Trophoblast cell (in vitro differentiated cells and primary cell): ENCODE data around the gene GLOD5.
"Not testable (repeated sequence)": the region's sequence is repeated elsewhere in the genome, so short reads cannot be mapped to it uniquely, and the experiment has no call there.

Source experiments
- DNase-seq, 2 donors: peaks; one replicate each; pipeline ENCODE4 v3.0.0-alpha.2; 2016
- H2AFZ ChIP-seq: 2 replicates; pipeline ENCODE4 v1.6.1; 2013; ENCODE audit warnings: low read length, moderate library complexity, mild to moderate bottlenecking; ENCODE audit not compliant: insufficient read depth, poor library complexity
- H2AK5ac ChIP-seq: 2 replicates; pipeline ENCODE4 v1.6.1; 2013; ENCODE audit warnings: mild to moderate bottlenecking, low read length
- H2BK120ac ChIP-seq: 2 replicates; pipeline ENCODE4 v1.6.1; 2013; ENCODE audit warnings: low read length, mild to moderate bottlenecking, moderate library complexity; ENCODE audit not compliant: insufficient read depth, poor library complexity
- H2BK12ac ChIP-seq: 2 replicates; pipeline ENCODE4 v1.6.1; 2013; ENCODE audit warnings: mild to moderate bottlenecking, low read length, moderate library complexity
- H2BK5ac ChIP-seq: 2 replicates; pipeline ENCODE4 v1.6.1; 2013; ENCODE audit warnings: low read length, low read depth, moderate library complexity, mild to moderate bottlenecking; ENCODE audit not compliant: poor library complexity
- H3K14ac ChIP-seq: 2 replicates; pipeline ENCODE4 v1.6.1; 2013; ENCODE audit warnings: mild to moderate bottlenecking, low read length
- H3K18ac ChIP-seq: 2 replicates; pipeline ENCODE4 v1.6.1; 2013; ENCODE audit warnings: mild to moderate bottlenecking, low read length
- H3K23ac ChIP-seq: 2 replicates; pipeline ENCODE4 v1.6.1; 2013; ENCODE audit warnings: low read length
- H3K27ac ChIP-seq: 2 replicates; pipeline ENCODE4 v1.5.1; 2013; ENCODE audit warnings: low read depth, mild to moderate bottlenecking, inconsistent platforms, low read length, moderate library complexity
- H3K27me3 ChIP-seq: 2 replicates; pipeline ENCODE4 v1.6.1; 2013; ENCODE audit warnings: inconsistent platforms, mild to moderate bottlenecking, low read length, moderate library complexity; ENCODE audit not compliant: insufficient read depth
- H3K36me3 ChIP-seq, 2 experiments: 1 replicate in 1 of 2; 2 replicates in 1 of 2; pipeline ENCODE4 v1.6.1; 2013; ENCODE audit warnings: low read length in 2 of 2, mild to moderate bottlenecking in 2 of 2, moderate library complexity in 1 of 2; ENCODE audit not compliant: insufficient read depth in 2 of 2, control insufficient read depth in 1 of 2
- H3K4ac ChIP-seq: 2 replicates; pipeline ENCODE4 v1.6.1; 2013; ENCODE audit warnings: low read depth, mild to moderate bottlenecking, low read length, moderate library complexity
- H3K4me1 ChIP-seq, 2 experiments: 1 replicate in 1 of 2; 2 replicates in 1 of 2; pipeline ENCODE4 v1.6.1; 2013; ENCODE audit warnings: low read length in 2 of 2, mild to moderate bottlenecking in 2 of 2, moderate library complexity in 1 of 2; ENCODE audit not compliant: insufficient read depth in 2 of 2, control insufficient read depth in 1 of 2
- H3K4me2 ChIP-seq: 2 replicates; pipeline ENCODE4 v1.6.1; 2013; ENCODE audit warnings: inconsistent platforms, mild to moderate bottlenecking, low read length, moderate library complexity
- H3K4me3 ChIP-seq: 2 replicates; pipeline ENCODE4 v1.5.1; 2013; ENCODE audit warnings: mild to moderate bottlenecking, low read depth, low read length, inconsistent platforms
- H3K79me1 ChIP-seq: one replicate; pipeline ENCODE4 v1.6.1; 2013; ENCODE audit warnings: low read length
- H3K79me2 ChIP-seq: 2 replicates; pipeline ENCODE4 v1.6.1; 2013; ENCODE audit warnings: low read length, mild to moderate bottlenecking; ENCODE audit not compliant: control insufficient read depth, insufficient read depth, poor library complexity
- H3K9ac ChIP-seq: 2 replicates; pipeline ENCODE4 v1.6.1; 2013; ENCODE audit warnings: mild to moderate bottlenecking, low read length
- H3K9me3 ChIP-seq: 2 replicates; pipeline ENCODE4 v1.6.1; 2013; ENCODE audit warnings: low read depth, mild to moderate bottlenecking, control low read depth, inconsistent platforms, low read length; ENCODE audit not compliant: insufficient read depth
- H4K12ac ChIP-seq: 2 replicates; pipeline ENCODE4 v1.6.1; 2013; ENCODE audit warnings: low read depth, mild to moderate bottlenecking, low read length, moderate library complexity
- H4K8ac ChIP-seq: 2 replicates; pipeline ENCODE4 v1.6.1; 2013; ENCODE audit warnings: low read depth, mild to moderate bottlenecking, low read length, moderate library complexity
- H4K91ac ChIP-seq: one replicate; pipeline ENCODE4 v1.6.1; 2013; ENCODE audit warnings: low read depth, mild to moderate bottlenecking, low read length, moderate library complexity
- WGBS: extraction: QIAGEN DNeasy Blood & Tissue Kit; methylation state at CpG from one replicate; pipeline ENCODE4 v1.1.7; 2013; ENCODE audit warnings: missing lambda C conversion rate; ENCODE audit not compliant: insufficient read length, insufficient coverage; ENCODE audit errors: extremely low coverage; 5-methylcytosine and 5-hydroxymethylcytosine counted together

The GLOD5 gene

DNA sequence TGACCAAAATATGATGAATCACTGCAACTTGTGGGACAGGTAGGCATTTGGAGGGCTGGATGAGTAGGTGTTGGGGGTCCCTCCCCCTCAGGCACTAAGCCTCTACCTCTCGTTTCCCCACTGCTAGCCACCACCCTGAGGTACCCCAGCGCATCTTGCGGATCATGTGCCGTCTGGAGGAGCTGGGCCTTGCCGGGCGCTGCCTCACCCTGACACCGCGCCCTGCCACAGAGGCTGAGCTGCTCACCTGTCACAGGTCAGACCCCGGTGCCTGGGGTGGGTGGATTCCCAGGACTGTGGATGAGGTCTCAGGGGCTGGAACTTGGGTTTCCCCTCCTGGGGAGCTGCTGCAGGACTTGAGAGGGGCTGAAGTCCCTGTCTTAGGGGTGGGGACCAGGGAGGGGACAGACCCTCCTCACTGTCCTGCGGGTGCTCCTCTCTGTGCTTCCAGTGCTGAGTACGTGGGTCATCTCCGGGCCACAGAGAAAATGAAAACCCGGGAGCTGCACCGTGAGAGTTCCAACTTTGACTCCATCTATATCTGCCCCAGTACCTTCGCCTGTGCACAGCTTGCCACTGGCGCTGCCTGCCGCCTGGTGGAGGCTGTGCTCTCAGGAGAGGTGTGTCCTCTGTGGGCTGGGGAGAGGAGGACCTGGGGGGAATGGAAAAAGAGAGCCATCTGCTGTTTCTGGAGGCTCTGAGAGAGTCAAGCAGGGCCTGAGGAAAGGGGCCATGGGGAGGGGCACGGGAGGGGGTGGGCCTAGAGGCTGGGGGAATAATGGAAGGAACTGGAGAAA is 54.7 kb downstream of the GLOD5 start:
- Histone ChIP-seq H3K9me3 (no peaks in the 10 kb centered on the region), H2AK5ac (no peak overlapping the region), H3K27me3 (no peaks in the 10 kb centered on the region), H2BK120ac (no peak overlapping the region), H3K27ac (no peak overlapping the region), H2BK5ac (no peak overlapping the region), H4K8ac (no peak overlapping the region), H3K79me1 (no peaks in the 10 kb centered on the region), H3K4me2 (no peak overlapping the region), H4K12ac (no peak overlapping the region), H3K14ac (no peak overlapping the region), H2BK12ac (no peak overlapping the region), H3K79me2 (no peaks in the 10 kb centered on the region), H4K91ac (no peak overlapping the region), H3K18ac (no peak overlapping the region), H3K4ac (no peak overlapping the region), H3K23ac (no peak overlapping the region), H3K4me1 (no peaks in the 10 kb centered on the region), H2AFZ (no peak overlapping the region), H3K9ac (no peak overlapping the region), H3K4me3 (no peak overlapping the region), H3K36me3 (peaks cover 48 to 54% of the 10 kb centered on the region in 2 experiments)
- no CpG with 5 or more reads among the region's 18 CpGs for WGBS
- DNase-seq, result no peak

DNA sequence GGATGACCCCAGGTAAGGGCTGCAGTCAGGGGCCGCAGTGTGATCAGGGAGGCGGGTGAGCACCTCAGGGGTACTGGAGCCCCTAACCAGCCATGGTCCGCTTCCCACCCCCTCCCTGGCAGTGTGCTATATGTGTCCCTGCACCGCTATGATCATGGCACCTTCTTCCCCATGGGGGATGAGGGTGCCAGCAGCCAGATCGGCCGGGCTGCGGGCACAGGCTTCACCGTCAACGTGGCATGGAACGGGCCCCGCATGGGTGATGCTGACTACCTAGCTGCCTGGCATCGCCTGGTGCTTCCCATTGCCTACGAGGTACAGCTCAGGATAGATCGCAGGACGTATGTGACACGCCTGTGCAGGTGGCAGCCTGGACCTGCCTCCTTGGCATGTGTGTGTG is 56.6 kb downstream of the GLOD5 start:
- no peaks in the 10 kb centered on the region for H3K79me1 ChIP-seq
- H4K8ac ChIP-seq, result no peak overlapping the region
- H3K14ac ChIP-seq, result no peak overlapping the region
- peak in 1 of 2 donors; percentile 45 for DNase-seq
- H3K4ac ChIP-seq, result no peak overlapping the region
- no peaks in the 10 kb centered on the region for H3K4me1 ChIP-seq
- H3K23ac ChIP-seq, result no peak overlapping the region
- no peak overlapping the region for H4K12ac ChIP-seq
- H3K27me3 ChIP-seq, result no peaks in the 10 kb centered on the region
- H4K91ac ChIP-seq, result no peak overlapping the region
- no peaks in the 10 kb centered on the region for H3K9me3 ChIP-seq
- H3K4me3 ChIP-seq, result no peak overlapping the region
- H3K4me2 ChIP-seq, result no peak overlapping the region
- H3K36me3 ChIP-seq, result peaks cover 58 to 65% of the 10 kb centered on the region in 2 experiments
- H2BK5ac ChIP-seq, result no peak overlapping the region
- no peak overlapping the region for H2AFZ ChIP-seq
- H2BK12ac ChIP-seq, result no peak overlapping the region
- H3K79me2 ChIP-seq, result no peaks in the 10 kb centered on the region
- no peak overlapping the region for H3K18ac ChIP-seq
- WGBS, result no CpG with 5 or more reads among the region's 16 CpGs
- H3K9ac ChIP-seq, result no peak overlapping the region
- no peak overlapping the region for H2BK120ac ChIP-seq
- no peak overlapping the region for H2AK5ac ChIP-seq
- no peak overlapping the region for H3K27ac ChIP-seq

DNA sequence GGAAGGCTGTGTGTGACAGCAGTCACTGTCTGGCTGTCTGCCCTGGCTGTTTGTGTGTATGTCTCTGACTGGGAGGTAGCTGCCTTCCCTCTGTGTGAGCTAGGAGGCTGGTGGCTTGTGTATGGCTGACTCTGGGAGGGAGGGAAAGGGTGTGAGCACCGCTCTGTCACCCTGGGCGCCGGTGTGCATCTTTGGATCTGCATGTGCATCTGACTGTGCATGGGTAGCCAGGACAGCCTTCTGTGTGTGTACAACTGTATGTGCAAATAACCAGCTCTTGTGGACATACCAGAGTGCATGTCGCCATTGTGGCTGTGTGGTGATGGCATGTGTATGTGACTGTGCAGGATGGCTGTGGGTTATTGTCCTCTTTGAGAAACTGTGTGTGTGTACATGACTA is 57.3 kb downstream of the GLOD5 start:
- no peak overlapping the region for H2BK120ac ChIP-seq

DNA sequence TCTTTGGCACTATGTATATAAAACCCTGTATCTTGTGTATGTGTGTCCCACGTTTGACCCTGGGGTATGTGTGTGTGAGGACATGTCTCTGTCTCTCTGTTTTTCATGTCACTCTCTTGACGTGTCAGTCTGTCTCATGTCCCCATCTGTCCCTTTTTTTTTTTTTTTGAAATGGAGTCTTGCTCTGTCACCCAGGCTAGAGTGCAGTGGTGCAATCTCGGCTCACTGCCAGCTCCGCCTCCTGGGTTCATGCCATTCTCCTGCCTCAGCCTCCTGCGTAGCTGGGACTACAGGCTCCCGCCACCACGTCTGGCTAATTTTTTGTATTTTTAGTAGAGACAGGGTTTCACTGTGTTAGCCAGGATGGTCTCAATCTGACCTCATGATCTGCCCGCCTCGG is 57.8 kb downstream of the GLOD5 start:
- not testable (repeated sequence) for H3K79me1 ChIP-seq, H4K8ac ChIP-seq, H3K79me2 ChIP-seq, H2AFZ ChIP-seq, H3K14ac ChIP-seq, H3K4me1 ChIP-seq, H2BK5ac ChIP-seq, H2AK5ac ChIP-seq, H4K91ac ChIP-seq, H3K4me2 ChIP-seq, H3K23ac ChIP-seq, H2BK120ac ChIP-seq, H3K4me3 ChIP-seq, H2BK12ac ChIP-seq, H3K27ac ChIP-seq, H3K9ac ChIP-seq, H4K12ac ChIP-seq, H3K27me3 ChIP-seq, H3K9me3 ChIP-seq, H3K4ac ChIP-seq, H3K18ac ChIP-seq
- DNase-seq, result peak in 1 of 2 donors; percentile 7
- WGBS, result no CpG with 5 or more reads among the region's 9 CpGs
- H3K36me3 ChIP-seq, result peaks cover 69 to 73% of the 10 kb centered on the region in 2 experiments

More for the DNA sequence above, 57.3 kb downstream of the GLOD5 start:
- H3K4ac ChIP-seq, result no peak overlapping the region
- H3K79me2 ChIP-seq, result no peaks in the 10 kb centered on the region
- no peak overlapping the region for H4K91ac ChIP-seq
- H3K9ac ChIP-seq, result no peak overlapping the region
- H3K9me3 ChIP-seq, result no peaks in the 10 kb centered on the region
- H3K4me3 ChIP-seq, result no peak overlapping the region
- peaks cover 66 to 69% of the 10 kb centered on the region in 2 experiments for H3K36me3 ChIP-seq
- no peak overlapping the region for H2BK12ac ChIP-seq
- H3K23ac ChIP-seq, result no peak overlapping the region
- no CpG with 5 or more reads among the region's 4 CpGs for WGBS
- no peak overlapping the region for H2AK5ac ChIP-seq
- no peak overlapping the region for H4K8ac ChIP-seq
- no peak overlapping the region for H4K12ac ChIP-seq
- H3K27ac ChIP-seq, result no peak overlapping the region
- no peak for DNase-seq
- H3K4me2 ChIP-seq, result no peak overlapping the region
- H2BK5ac ChIP-seq, result no peak overlapping the region
- H2AFZ ChIP-seq, result no peak overlapping the region
- no peaks in the 10 kb centered on the region for H3K27me3 ChIP-seq
- H3K18ac ChIP-seq, result no peak overlapping the region
- no peaks in the 10 kb centered on the region for H3K4me1 ChIP-seq
- no peaks in the 10 kb centered on the region for H3K79me1 ChIP-seq
- H3K14ac ChIP-seq, result no peak overlapping the region
